SK-N-SH treated with all-trans-retinoic acid at 6 μM for 48 hours (cell line): ENCODE results near the gene B3GALNT2.

Experiments used
- ATAC-seq: fragments of 200-7000 bp; cut with Tn5 transposase; 3 replicates; pipeline ENCODE4 v1.9.1; 2020; ENCODE audit warnings: mild to moderate bottlenecking, moderate library complexity
- ARNTL ChIP-seq: fragments of 450-650 bp; formaldehyde crosslinking; IDR thresholded peaks from 2 replicates; pipeline ENCODE4 v1.5.0; 2020; ENCODE audit warnings: low read depth, mild to moderate bottlenecking, moderate library complexity, borderline replicate concordance
- BACH2 ChIP-seq: fragments of 250-450 bp; sonication (Bioruptor Pico); IDR thresholded peaks from 2 replicates; pipeline ENCODE4 v1.9.0; 2021; ENCODE audit warnings: mild to moderate bottlenecking, borderline replicate concordance
- CSDC2 ChIP-seq: fragments of 250-450 bp; sonication (Bioruptor Pico); IDR thresholded peaks from 2 replicates; pipeline ENCODE4 v1.5.0; 2020; ENCODE audit warnings: mild to moderate bottlenecking, moderate library complexity
- GLIS3 ChIP-seq: fragments of 250-450 bp; sonication (Bioruptor Pico); IDR thresholded peaks from 2 replicates; pipeline ENCODE4 v1.5.0; 2020; ENCODE audit warnings: mild to moderate bottlenecking, moderate library complexity
- ISL1 ChIP-seq: fragments of 250-450 bp; sonication (Bioruptor Pico); IDR thresholded peaks from 2 replicates; pipeline ENCODE4 v2.1.2; 2022; ENCODE audit warnings: mild to moderate bottlenecking, moderate library complexity
- POU6F1 ChIP-seq: fragments of 250-450 bp; sonication (Bioruptor Pico); IDR thresholded peaks from 2 replicates; pipeline ENCODE4 v1.8.0; 2021; ENCODE audit warnings: low read depth, mild to moderate bottlenecking, moderate library complexity, borderline replicate concordance
- RARB ChIP-seq: fragments of 250-450 bp; sonication (Bioruptor Pico); IDR thresholded peaks from 2 replicates; pipeline ENCODE4 v1.8.0; 2021; ENCODE audit warnings: mild to moderate bottlenecking, moderate library complexity
- SNAI2 ChIP-seq: fragments of 250-450 bp; sonication (Bioruptor Pico); IDR thresholded peaks from 2 replicates; pipeline ENCODE4 v1.5.0; 2020; ENCODE audit warnings: mild to moderate bottlenecking, moderate library complexity
- TCF4 ChIP-seq: fragments of 250-450 bp; sonication (Bioruptor Pico); IDR thresholded peaks from 2 replicates; pipeline ENCODE4 v1.8.0; 2021; ENCODE audit warnings: mild to moderate bottlenecking, moderate library complexity, borderline replicate concordance
- TOX ChIP-seq: fragments of 250-450 bp; sonication (Bioruptor Pico); IDR thresholded peaks from 2 replicates; pipeline ENCODE4 v1.8.0; 2021; ENCODE audit warnings: mild to moderate bottlenecking, moderate library complexity, borderline replicate concordance
- TSHZ2 ChIP-seq: fragments of 250-450 bp; sonication (Bioruptor Pico); IDR thresholded peaks from 2 replicates; pipeline ENCODE4 v1.5.0; 2020; ENCODE audit warnings: mild to moderate bottlenecking, moderate library complexity
- ZC3H10 ChIP-seq: fragments of 250-450 bp; sonication (Bioruptor Pico); IDR thresholded peaks from 2 replicates; pipeline ENCODE4 v1.5.1; 2021; ENCODE audit warnings: mild to moderate bottlenecking, moderate library complexity
- ZFP3 ChIP-seq: fragments of 250-450 bp; sonication (Bioruptor Pico); IDR thresholded peaks from 2 replicates; pipeline ENCODE4 v1.5.0; 2020; ENCODE audit warnings: mild to moderate bottlenecking, moderate library complexity
- ZFP30 ChIP-seq: fragments of 450-650 bp; formaldehyde crosslinking; IDR thresholded peaks from 2 replicates; pipeline ENCODE4 v1.5.0; 2022; ENCODE audit warnings: mild to moderate bottlenecking, moderate library complexity
- ZNF565 ChIP-seq: fragments of 450-650 bp; formaldehyde crosslinking; conservative IDR thresholded peaks from 2 replicates; pipeline ENCODE4 v1.5.0; 2020; ENCODE audit warnings: low read depth, mild to moderate bottlenecking, moderate library complexity
- ZNF8 ChIP-seq: fragments of 450-650 bp; formaldehyde crosslinking; IDR thresholded peaks from 2 replicates; pipeline ENCODE4 v1.5.0; 2020; ENCODE audit warnings: mild to moderate bottlenecking, moderate library complexity
- TF ChIP-seq, protein P1 (sequence below): fragments of 250-450 bp; sonication (Bioruptor Pico); IDR thresholded peaks from 2 replicates; pipeline ENCODE4 v1.5.1; 2020; ENCODE audit warnings: low read depth, mild to moderate bottlenecking, moderate library complexity
- TF ChIP-seq, protein P2 (sequence below): fragments of 250-450 bp; sonication (Bioruptor Pico); IDR thresholded peaks from 2 replicates; pipeline ENCODE4 v1.5.1; 2021; ENCODE audit warnings: mild to moderate bottlenecking, moderate library complexity

B3GALNT2 gene

GRCh38 chr1:235401251-235401650, 103.0 kb downstream of the B3GALNT2 start:
- ATAC-seq: peak; percentile 77
- TF ChIP-seq ZFP3 (no peak), GLIS3 (CRISPR knock-in tag) (no peak), ZC3H10 (CRISPR knock-in tag) (no peak), ISL1 (CRISPR knock-in tag) (no peak), POU6F1 (CRISPR knock-in tag) (no peak), RARB (CRISPR knock-in tag) (no peak), SNAI2 (CRISPR knock-in tag) (no peak), TOX (CRISPR knock-in tag) (no peak), CSDC2 (CRISPR knock-in tag) (no peak), ZNF8 (CRISPR knock-in tag) (no peak), ZFP30 (CRISPR knock-in tag) (no peak), ZNF565 (CRISPR knock-in tag) (no peak), TSHZ2 (CRISPR knock-in tag) (no peak), TCF4 (peak; percentile 29; the same call in 1 of the 2 replicates), ARNTL (CRISPR knock-in tag) (no peak), BACH2 (CRISPR knock-in tag) (0 out of 2 replicates have a peak, but pooled peaks have one; percentile 48)
- TF ChIP-seq, protein P1, sequence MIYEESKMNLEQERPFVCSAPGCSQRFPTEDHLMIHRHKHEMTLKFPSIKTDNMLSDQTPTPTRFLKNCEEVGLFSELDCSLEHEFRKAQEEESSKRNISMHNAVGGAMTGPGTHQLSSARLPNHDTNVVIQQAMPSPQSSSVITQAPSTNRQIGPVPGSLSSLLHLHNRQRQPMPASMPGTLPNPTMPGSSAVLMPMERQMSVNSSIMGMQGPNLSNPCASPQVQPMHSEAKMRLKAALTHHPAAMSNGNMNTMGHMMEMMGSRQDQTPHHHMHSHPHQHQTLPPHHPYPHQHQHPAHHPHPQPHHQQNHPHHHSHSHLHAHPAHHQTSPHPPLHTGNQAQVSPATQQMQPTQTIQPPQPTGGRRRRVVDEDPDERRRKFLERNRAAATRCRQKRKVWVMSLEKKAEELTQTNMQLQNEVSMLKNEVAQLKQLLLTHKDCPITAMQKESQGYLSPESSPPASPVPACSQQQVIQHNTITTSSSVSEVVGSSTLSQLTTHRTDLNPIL (CRISPR knock-in tag): no peak
- TF ChIP-seq, protein P2, sequence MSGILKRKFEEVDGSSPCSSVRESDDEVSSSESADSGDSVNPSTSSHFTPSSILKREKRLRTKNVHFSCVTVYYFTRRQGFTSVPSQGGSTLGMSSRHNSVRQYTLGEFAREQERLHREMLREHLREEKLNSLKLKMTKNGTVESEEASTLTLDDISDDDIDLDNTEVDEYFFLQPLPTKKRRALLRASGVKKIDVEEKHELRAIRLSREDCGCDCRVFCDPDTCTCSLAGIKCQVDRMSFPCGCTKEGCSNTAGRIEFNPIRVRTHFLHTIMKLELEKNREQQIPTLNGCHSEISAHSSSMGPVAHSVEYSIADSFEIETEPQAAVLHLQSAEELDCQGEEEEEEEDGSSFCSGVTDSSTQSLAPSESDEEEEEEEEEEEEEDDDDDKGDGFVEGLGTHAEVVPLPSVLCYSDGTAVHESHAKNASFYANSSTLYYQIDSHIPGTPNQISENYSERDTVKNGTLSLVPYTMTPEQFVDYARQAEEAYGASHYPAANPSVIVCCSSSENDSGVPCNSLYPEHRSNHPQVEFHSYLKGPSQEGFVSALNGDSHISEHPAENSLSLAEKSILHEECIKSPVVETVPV (CRISPR knock-in tag): no peak
- TF ChIP-seq, all 23 proteins: peak for 2
